Skeletal muscle cell (primary cell): Measurements from ENCODE around the gene THSD4.

Experiments used
- DNase-seq: peaks from one replicate; pipeline ENCODE4 v3.0.0-alpha.2; 2010; ENCODE audit warnings: low read depth
- H3K4me3 ChIP-seq: 2 replicates; pipeline ENCODE4 v1.5.1; 2011; ENCODE audit warnings: low read depth, mild to moderate bottlenecking, control low read depth, low read length, moderate library complexity

Gene THSD4

GRCh38 chr15:71480556-71480955 is 365.3 kb downstream of the THSD4 start:
- no peak for DNase-seq
- H3K4me3 ChIP-seq, result no peak overlapping the region

GRCh38 chr15:71484080-71484479 is 368.8 kb downstream of the THSD4 start:
- no peak for DNase-seq
- H3K4me3 ChIP-seq, result no peak overlapping the region

GRCh38 chr15:71485094-71485693 is 369.9 kb downstream of the THSD4 start:
- H3K4me3 ChIP-seq, result no peak overlapping the region
- no peak for DNase-seq

- H3K4me3 ChIP-seq, result no peak overlapping the region
- DNase-seq, result no peak
Observed at GRCh38 chr15:71489570-71489969, 374.3 kb downstream of the THSD4 start.

GRCh38 chr15:71493526-71493925 is 378.3 kb downstream of the THSD4 start:
- DNase-seq, result no peak
- no peak overlapping the region for H3K4me3 ChIP-seq

GRCh38 chr15:71494563-71495397 is 379.5 kb downstream of the THSD4 start:
- H3K4me3 ChIP-seq, result no peak overlapping the region
- no peak for DNase-seq

- no peak overlapping the region for H3K4me3 ChIP-seq
- no peak for DNase-seq
Observed at GRCh38 chr15:71495398-71495780, 380.1 kb downstream of the THSD4 start.

GRCh38 chr15:71496336-71496955 is 381.2 kb downstream of the THSD4 start:
- DNase-seq, result peak; percentile 12
- no peak overlapping the region for H3K4me3 ChIP-seq

- DNase-seq, result no peak
- no peak overlapping the region for H3K4me3 ChIP-seq
Observed at GRCh38 chr15:71501344-71502076, 386.2 kb downstream of the THSD4 start.

GRCh38 chr15:71502077-71502432 is 386.8 kb downstream of the THSD4 start:
- no peak overlapping the region for H3K4me3 ChIP-seq
- DNase-seq, result no peak

GRCh38 chr15:71505962-71506361 is 390.7 kb downstream of the THSD4 start:
- no peak overlapping the region for H3K4me3 ChIP-seq
- no peak for DNase-seq

GRCh38 chr15:71506946-71507345 is 391.7 kb downstream of the THSD4 start:
- no peak overlapping the region for H3K4me3 ChIP-seq
- DNase-seq, result no peak

- DNase-seq, result no peak
- H3K4me3 ChIP-seq, result no peak overlapping the region
Observed at GRCh38 chr15:71508081-71508682, 392.9 kb downstream of the THSD4 start.

GRCh38 chr15:71509139-71509538 is 393.9 kb downstream of the THSD4 start:
- no peak for DNase-seq
- no peak overlapping the region for H3K4me3 ChIP-seq

GRCh38 chr15:71510763-71511162 is 395.5 kb downstream of the THSD4 start:
- no peak for DNase-seq

GRCh38 chr15:71511796-71512681 is 396.8 kb downstream of the THSD4 start:
- DNase-seq, result no peak
- H3K4me3 ChIP-seq, result no peak overlapping the region

More at GRCh38 chr15:71510763-71511162, 395.5 kb downstream of the THSD4 start:
- no peak overlapping the region for H3K4me3 ChIP-seq

GRCh38 chr15:71512682-71513006 is 397.4 kb downstream of the THSD4 start:
- no peak for DNase-seq
- no peak overlapping the region for H3K4me3 ChIP-seq

- no peak for DNase-seq
- H3K4me3 ChIP-seq, result no peak overlapping the region
Observed at GRCh38 chr15:71515375-71516186, 400.3 kb downstream of the THSD4 start.
